Measurements from ENCODE around the gene EXOC1.

The EXOC1 gene

DNA sequence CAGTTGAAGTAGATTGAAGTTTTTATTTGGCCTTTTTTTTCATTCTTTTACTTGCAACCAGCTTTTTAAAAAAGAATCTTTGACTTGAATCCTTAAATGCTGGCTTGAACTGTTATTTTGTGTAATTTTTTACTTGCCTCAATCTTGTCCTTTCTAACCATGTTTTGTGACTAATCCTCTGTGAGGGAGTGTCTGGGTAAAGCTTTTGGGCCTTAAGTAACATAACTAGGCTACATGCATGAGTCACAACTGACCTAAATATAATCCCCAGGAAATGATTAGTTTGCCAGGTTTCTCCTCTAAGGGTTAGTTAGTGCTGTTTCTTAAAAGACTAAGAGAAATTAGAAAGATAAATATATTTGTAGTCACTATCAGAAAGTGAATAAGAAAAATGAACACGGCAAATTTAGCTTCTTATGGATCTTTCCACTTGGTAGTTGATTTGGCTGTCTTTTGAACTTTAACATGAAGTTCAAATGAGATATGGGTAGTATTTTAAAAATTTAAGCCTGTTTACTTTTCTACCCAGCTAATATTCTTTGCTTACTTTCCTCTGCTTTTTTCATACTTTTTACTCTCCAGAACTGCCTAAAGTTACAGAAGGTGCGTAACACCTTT, 13.0 kb downstream of the EXOC1 start:
- CTCF ChIA-PET = interaction anchor here (0.6 to 3.4 kb wide), 11 partner anchors 9 to 1040 kb away, joined by 3 to 19 read pairs (median 4); partner anchors contain the start of gene EXOC1
- peaks cover 15 to 67% (median 27%) of the 10 kb centered on the region in 4 experiments for H3K36me3 ChIP-seq (ENCODE audit: control insufficient read depth in 4 of 4, insufficient read depth in 4 of 4, low read length in 3 of 4)
- peaks cover 4 to 11% (median 8%) of the 10 kb centered on the region in 4 experiments for H3K4me1 ChIP-seq (ENCODE audit: control extremely low read depth in 1 of 4, control insufficient read depth in 4 of 4, insufficient read depth in 4 of 4, low read length in 3 of 4)
- H3K4me3 ChIP-seq (ENCODE audit: control insufficient read depth in 1 of 7, extremely low read depth in 1 of 7, insufficient read depth in 4 of 7, low read depth in 2 of 7, low read length in 6 of 7) = no peak overlapping the region
- peak overlapping the region; percentile 27 to 63 for H3K27ac ChIP-seq (ENCODE audit: insufficient read depth in 1 of 2, low read depth in 1 of 2, low read length in 2 of 2, poor library complexity in 1 of 2, severe bottlenecking in 2 of 2)
- peak; percentile 63 to 89 (median 83) for DNase-seq
- no peaks in the 10 kb centered on the region for H3K27me3 ChIP-seq (replicated peaks in 2 of 5; ENCODE audit: control insufficient read depth in 4 of 5, insufficient read depth in 5 of 5, low read length in 4 of 5)
- H3K9me3 ChIP-seq (ENCODE audit: control extremely low read depth in 1 of 5, control insufficient read depth in 4 of 5, insufficient read depth in 2 of 5, low read depth in 1 of 5, low read length in 4 of 5) = no peaks in the 10 kb centered on the region
- WGBS (ENCODE audit: insufficient coverage) = no CpG with 5 or more reads among the region's 2 CpGs
- POLR2A ChIA-PET = interaction anchor here (0.5 kb wide), 1 partner anchor 293 kb away, joined by 3 read pairs; no protein-coding TSS in a partner anchor

DNA sequence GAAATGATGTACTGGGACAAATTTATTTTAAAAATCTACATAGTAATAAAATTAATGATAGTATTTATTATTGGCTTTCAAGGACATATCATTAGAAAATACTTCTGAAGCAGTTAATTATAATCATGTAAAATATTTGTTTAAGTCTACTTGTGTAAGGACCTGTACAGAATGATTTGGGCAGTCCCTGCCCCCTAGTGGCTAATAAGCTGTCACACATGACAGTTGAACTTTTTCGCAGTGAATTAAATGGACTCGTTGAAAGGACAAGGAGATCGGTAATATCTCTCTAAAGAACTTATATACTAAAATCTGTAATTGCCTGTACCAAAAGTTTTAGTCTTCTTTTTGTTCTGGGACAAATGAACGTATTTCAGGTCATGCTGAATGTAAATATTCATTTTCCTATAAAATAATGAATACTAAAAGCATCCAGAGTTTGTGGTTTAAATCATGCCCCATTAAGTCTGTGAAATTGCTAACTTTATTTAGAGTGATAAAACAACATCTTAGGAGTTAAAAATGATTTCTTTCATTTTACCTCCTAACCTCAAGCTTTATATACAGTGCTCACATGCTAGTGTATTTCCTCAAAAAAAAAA, 13.6 kb downstream of the EXOC1 start:
- peak; percentile 52 to 80 (median 72) for DNase-seq
- no peak overlapping the region for H3K4me3 ChIP-seq (ENCODE audit: control insufficient read depth in 1 of 7, extremely low read depth in 1 of 7, insufficient read depth in 4 of 7, low read depth in 2 of 7, low read length in 6 of 7)
- peak overlapping the region in 1 of 2 experiments; percentile 63 for H3K27ac ChIP-seq (ENCODE audit: insufficient read depth in 1 of 2, low read depth in 1 of 2, low read length in 2 of 2, poor library complexity in 1 of 2, severe bottlenecking in 2 of 2)

GRCh38 chr4:55868581-55869090, 15.2 kb downstream of the EXOC1 start:
- Histone ChIP-seq H3K27me3 (replicated peaks in 2 of 5; ENCODE audit: control insufficient read depth in 4 of 5, insufficient read depth in 5 of 5, low read length in 4 of 5) (no peaks in the 10 kb centered on the region), H3K27ac (ENCODE audit: insufficient read depth in 1 of 2, low read depth in 1 of 2, low read length in 2 of 2, poor library complexity in 1 of 2, severe bottlenecking in 2 of 2) (no peak overlapping the region), H3K4me3 (ENCODE audit: control insufficient read depth in 1 of 7, extremely low read depth in 1 of 7, insufficient read depth in 4 of 7, low read depth in 2 of 7, low read length in 6 of 7) (no peak overlapping the region), H3K9me3 (ENCODE audit: control extremely low read depth in 1 of 5, control insufficient read depth in 4 of 5, insufficient read depth in 2 of 5, low read depth in 1 of 5, low read length in 4 of 5) (no peaks in the 10 kb centered on the region), H3K36me3 (ENCODE audit: control insufficient read depth in 4 of 4, insufficient read depth in 4 of 4, low read length in 3 of 4) (peaks cover 11 to 73% (median 29%) of the 10 kb centered on the region in 4 experiments), H3K4me1 (ENCODE audit: control extremely low read depth in 1 of 4, control insufficient read depth in 4 of 4, insufficient read depth in 4 of 4, low read length in 3 of 4) (peaks cover 4 to 11% (median 8%) of the 10 kb centered on the region in 4 experiments)
- WGBS (ENCODE audit: insufficient coverage) = 100% methylated on average over 1 of the region's 1 CpG
- ChIA-PET CTCF (interaction anchor here (3.4 kb wide), 1 partner anchor 8 kb away, joined by 19 read pairs; no protein-coding TSS in a partner anchor), POLR2A (no interaction called here)
- DNase-seq = no peak

More for the DNA sequence above, 13.6 kb downstream of the EXOC1 start:
- no peaks in the 10 kb centered on the region for H3K9me3 ChIP-seq (ENCODE audit: control extremely low read depth in 1 of 5, control insufficient read depth in 4 of 5, insufficient read depth in 2 of 5, low read depth in 1 of 5, low read length in 4 of 5)
- POLR2A ChIA-PET = no interaction called here
- H3K4me1 ChIP-seq (ENCODE audit: control extremely low read depth in 1 of 4, control insufficient read depth in 4 of 4, insufficient read depth in 4 of 4, low read length in 3 of 4) = peaks cover 4 to 11% (median 8%) of the 10 kb centered on the region in 4 experiments
- CTCF ChIA-PET = interaction anchor here (0.6 to 3.4 kb wide), 16 partner anchors 9 to 539 kb away, joined by 3 to 19 read pairs (median 4); partner anchors contain the start of genes EXOC1 and EXOC1L
- H3K36me3 ChIP-seq (ENCODE audit: control insufficient read depth in 4 of 4, insufficient read depth in 4 of 4, low read length in 3 of 4) = peaks cover 19 to 72% (median 30%) of the 10 kb centered on the region in 4 experiments
- H3K27me3 ChIP-seq (replicated peaks in 2 of 5; ENCODE audit: control insufficient read depth in 4 of 5, insufficient read depth in 5 of 5, low read length in 4 of 5) = no peaks in the 10 kb centered on the region
- no CpG with 5 or more reads among the region's 4 CpGs for WGBS (ENCODE audit: insufficient coverage)

- Histone ChIP-seq H3K9me3 (ENCODE audit: control extremely low read depth in 1 of 5, control insufficient read depth in 4 of 5, insufficient read depth in 2 of 5, low read depth in 1 of 5, low read length in 4 of 5) (no peaks in the 10 kb centered on the region), H3K27ac (ENCODE audit: insufficient read depth in 1 of 2, low read depth in 1 of 2, low read length in 2 of 2, poor library complexity in 1 of 2, severe bottlenecking in 2 of 2) (no peak overlapping the region), H3K36me3 (ENCODE audit: control insufficient read depth in 4 of 4, insufficient read depth in 4 of 4, low read length in 3 of 4) (peaks cover 13 to 62% (median 34%) of the 10 kb centered on the region in 4 experiments), H3K27me3 (replicated peaks in 2 of 5; ENCODE audit: control insufficient read depth in 4 of 5, insufficient read depth in 5 of 5, low read length in 4 of 5) (no peaks in the 10 kb centered on the region), H3K4me3 (ENCODE audit: control insufficient read depth in 1 of 7, extremely low read depth in 1 of 7, insufficient read depth in 4 of 7, low read depth in 2 of 7, low read length in 6 of 7) (no peak overlapping the region), H3K4me1 (ENCODE audit: control extremely low read depth in 1 of 4, control insufficient read depth in 4 of 4, insufficient read depth in 4 of 4, low read length in 3 of 4) (peaks cover under 1 to 5% (median 4%) of the 10 kb centered on the region in 4 experiments)
- DNase-seq = no peak
- 98% methylated on average over 5 of the region's 5 CpGs for WGBS (ENCODE audit: insufficient coverage)
- CTCF ChIA-PET = no interaction called here
- POLR2A ChIA-PET = no interaction called here
Observed at GRCh38 chr4:55871299-55871800, 17.9 kb downstream of the EXOC1 start.

DNA sequence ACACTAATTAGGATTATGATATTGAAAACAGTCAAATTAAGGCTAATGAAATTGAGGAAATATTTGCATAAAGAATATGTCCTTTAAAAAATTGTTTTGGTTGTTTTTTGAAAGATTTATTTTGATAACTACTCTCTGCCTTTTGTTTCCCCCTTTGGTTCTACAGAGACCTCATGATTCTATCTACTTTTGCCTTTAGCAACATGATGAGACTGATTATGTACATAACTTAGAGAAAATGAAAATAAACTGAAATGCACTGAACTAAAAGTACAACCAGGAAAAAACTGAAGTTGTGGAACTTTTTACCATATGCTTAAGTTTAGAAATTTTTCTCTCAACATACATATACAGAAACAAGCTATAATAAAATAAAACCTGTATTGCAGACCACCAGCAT, 21.4 kb downstream of the EXOC1 start:
- H3K27ac ChIP-seq (ENCODE audit: insufficient read depth in 1 of 2, low read depth in 1 of 2, low read length in 2 of 2, poor library complexity in 1 of 2, severe bottlenecking in 2 of 2) = no peak overlapping the region
- H3K27me3 ChIP-seq (replicated peaks in 2 of 5; ENCODE audit: control insufficient read depth in 4 of 5, insufficient read depth in 5 of 5, low read length in 4 of 5) = no peaks in the 10 kb centered on the region
- H3K9me3 ChIP-seq (ENCODE audit: control extremely low read depth in 1 of 5, control insufficient read depth in 4 of 5, insufficient read depth in 2 of 5, low read depth in 1 of 5, low read length in 4 of 5) = no peaks in the 10 kb centered on the region
- H3K4me3 ChIP-seq (ENCODE audit: control insufficient read depth in 1 of 7, extremely low read depth in 1 of 7, insufficient read depth in 4 of 7, low read depth in 2 of 7, low read length in 6 of 7) = no peak overlapping the region
- DNase-seq = no peak
- no peaks in the 10 kb centered on the region for H3K4me1 ChIP-seq (ENCODE audit: control extremely low read depth in 1 of 4, control insufficient read depth in 4 of 4, insufficient read depth in 4 of 4, low read length in 3 of 4)
- ChIA-PET CTCF (interaction anchor here (1.2 to 4.7 kb wide), 2 partner anchors 8 to 11 kb away, joined by 3 to 19 read pairs; no protein-coding TSS in a partner anchor), POLR2A (no interaction called here)
- H3K36me3 ChIP-seq (ENCODE audit: control insufficient read depth in 4 of 4, insufficient read depth in 4 of 4, low read length in 3 of 4) = peaks cover 14 to 64% (median 40%) of the 10 kb centered on the region in 4 experiments

DNA sequence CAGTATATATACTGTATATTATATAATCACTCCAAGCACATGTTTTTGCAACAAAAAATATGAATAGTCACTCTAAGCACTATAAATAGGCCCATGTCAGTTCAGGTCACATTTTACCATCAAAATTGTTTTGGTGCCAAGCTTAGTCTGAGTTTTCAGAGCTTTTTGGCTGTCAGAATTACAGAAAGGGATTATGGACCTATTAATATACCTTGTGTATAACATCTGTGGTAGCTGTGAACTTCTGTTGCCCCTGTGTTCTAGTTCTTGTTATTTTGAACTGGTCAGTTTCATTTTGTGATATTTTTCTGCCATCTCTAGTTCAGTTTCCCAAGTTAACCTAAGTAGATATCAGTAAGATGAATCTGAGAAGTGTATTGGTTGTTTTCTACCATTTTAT, 22.9 kb downstream of the EXOC1 start:
- Histone ChIP-seq H3K4me3 (ENCODE audit: control insufficient read depth in 1 of 7, extremely low read depth in 1 of 7, insufficient read depth in 4 of 7, low read depth in 2 of 7, low read length in 6 of 7) (no peak overlapping the region), H3K27ac (ENCODE audit: insufficient read depth in 1 of 2, low read depth in 1 of 2, low read length in 2 of 2, poor library complexity in 1 of 2, severe bottlenecking in 2 of 2) (no peak overlapping the region), H3K9me3 (ENCODE audit: control extremely low read depth in 1 of 5, control insufficient read depth in 4 of 5, insufficient read depth in 2 of 5, low read depth in 1 of 5, low read length in 4 of 5) (peaks cover 0 to 5% (median 0%) of the 10 kb centered on the region in 5 experiments), H3K27me3 (replicated peaks in 2 of 5; ENCODE audit: control insufficient read depth in 4 of 5, insufficient read depth in 5 of 5, low read length in 4 of 5) (no peaks in the 10 kb centered on the region), H3K4me1 (ENCODE audit: control extremely low read depth in 1 of 4, control insufficient read depth in 4 of 4, insufficient read depth in 4 of 4, low read length in 3 of 4) (no peaks in the 10 kb centered on the region), H3K36me3 (ENCODE audit: control insufficient read depth in 4 of 4, insufficient read depth in 4 of 4, low read length in 3 of 4) (peaks cover 11 to 60% (median 43%) of the 10 kb centered on the region in 4 experiments)
- ChIA-PET POLR2A (no interaction called here), CTCF (interaction anchor here (4.7 kb wide), 1 partner anchor 9 kb away, joined by 19 read pairs; no protein-coding TSS in a partner anchor)
- DNase-seq = no peak

Measured in common myeloid progenitor, CD34-positive (primary cell).